ENCODE data around the gene UNC5B.

Gene UNC5B

GRCh38 chr10:71300555-71301370 is 88.4 kb downstream of the UNC5B start:
- no peak for DNase-seq (ENCODE audit: low spot score)

GRCh38 chr10:71301371-71301916 is 89.1 kb downstream of the UNC5B start:
- DNase-seq (ENCODE audit: low spot score), result no peak

GRCh38 chr10:71302451-71302850 is 90.1 kb downstream of the UNC5B start:
- DNase-seq (ENCODE audit: low spot score), result no peak

GRCh38 chr10:71302874-71303568 is 90.7 kb downstream of the UNC5B start:
- no peak for DNase-seq (ENCODE audit: low spot score)

- no peak for DNase-seq (ENCODE audit: low spot score)
Measured at GRCh38 chr10:71303569-71303907, 91.2 kb downstream of the UNC5B start.

- DNase-seq (ENCODE audit: low spot score), result no peak
Measured at GRCh38 chr10:71304914-71305313, 92.5 kb downstream of the UNC5B start.

GRCh38 chr10:71306979-71307378 is 94.6 kb downstream of the UNC5B start:
- no peak for DNase-seq (ENCODE audit: low spot score)

GRCh38 chr10:71307469-71308085 is 95.2 kb downstream of the UNC5B start:
- DNase-seq (ENCODE audit: low spot score), result no peak

- DNase-seq (ENCODE audit: low spot score), result no peak
Measured at GRCh38 chr10:71308244-71308643, 95.9 kb downstream of the UNC5B start.

GRCh38 chr10:71308985-71309384 is 96.6 kb downstream of the UNC5B start:
- DNase-seq (ENCODE audit: low spot score), result no peak

GRCh38 chr10:71309919-71310318 is 97.5 kb downstream of the UNC5B start:
- no peak for DNase-seq (ENCODE audit: low spot score)

GRCh38 chr10:71312220-71312619 is 99.8 kb downstream of the UNC5B start:
- DNase-seq (ENCODE audit: low spot score), result no peak

GRCh38 chr10:71312811-71313789 is 100.7 kb downstream of the UNC5B start:
- no peak for DNase-seq (ENCODE audit: low spot score)

GRCh38 chr10:71314028-71314693 is 101.8 kb downstream of the UNC5B start:
- DNase-seq (ENCODE audit: low spot score), result peak; percentile 76

GRCh38 chr10:71314694-71315225 is 102.4 kb downstream of the UNC5B start:
- DNase-seq (ENCODE audit: low spot score), result no peak

- no peak for DNase-seq (ENCODE audit: low spot score)
Measured at GRCh38 chr10:71316056-71316785, 103.9 kb downstream of the UNC5B start.

GRCh38 chr10:71316786-71317160 is 104.4 kb downstream of the UNC5B start:
- DNase-seq (ENCODE audit: low spot score), result no peak

GRCh38 chr10:71317739-71318138 is 105.4 kb downstream of the UNC5B start:
- DNase-seq (ENCODE audit: low spot score), result no peak

GRCh38 chr10:71319042-71319799 is 106.9 kb downstream of the UNC5B start, which contains the start of gene SLC29A3:
TSS of gene SLC29A3 (plus strand) at chr10:71319259. CDS start at chr10:71319310, 51 bp downstream.
- peak; percentile 85 for DNase-seq (ENCODE audit: low spot score)
